HepG2 (cell line): Measurements from ENCODE around the gene ANKRD13D. TPM values are rescaled to one million over a fixed set of nuclear protein-coding genes. Genes with fewer than 3 reads are reported as not detected.

ENCODE experiments used
- ATAC-seq: fragments of 200-7000 bp; cut with Tn5 transposase; 3 replicates; pipeline ENCODE4 v1.9.1; 2020; ENCODE audit warnings: mild to moderate bottlenecking, moderate library complexity
- BruUV-seq: library from RNA; stranded (reverse); fragments of 400-500 nt; replicated peaks from 2 replicates; lab custom pipeline; 2021; lab: Mats Ljungman, UMichigan
- CTCF ChIA-PET: fragments of 300-600 bp; formaldehyde crosslinking; extraction: SDS; loops from one replicate; lab custom pipeline; 2021; ENCODE audit warnings: low total read pairs, inconsistent platforms, low intra/inter-chr PET ratio; lab: Yijun Ruan, JAX
- POLR2A ChIA-PET: fragments of 350-600 bp; sonication (Branson Sonifier 250); formaldehyde crosslinking; loops from one replicate; lab custom pipeline; 2020; ENCODE audit warnings: antibody characterized with exemption, inconsistent platforms; lab: Yijun Ruan, JAX
- DNase-seq: peaks from one replicate; pipeline ENCODE4 v3.0.0-alpha.2; 2015; ENCODE audit warnings: low spot score
- FAIRE-seq: peaks from 3 replicates; lab custom pipeline; 2011; peaks lifted over from hg19 to GRCh38; lab: Jason Lieb, UNC
- H2AFZ ChIP-seq: one replicate; pipeline ENCODE4 v1.6.1; 2011; ENCODE audit warnings: low read length, inconsistent platforms
- H3K27ac ChIP-seq: fragments of 300-600 bp; 3 replicates; pipeline ENCODE4 v1.8.0; 2011; ENCODE audit warnings: mixed run types, mild to moderate bottlenecking, mixed read lengths, low read length, inconsistent platforms; ENCODE audit not compliant: insufficient read depth; ENCODE audit errors: extremely low read length
- H3K27me3 ChIP-seq, 2 experiments: fragments of 200-600 bp in 1 of 2; 2 replicates in 1 of 2; 3 replicates in 1 of 2; pipeline versions ENCODE4 v1.6.0 to v1.8.0; 2011; ENCODE audit warnings: low read length in 2 of 2, mild to moderate bottlenecking in 2 of 2, moderate library complexity in 2 of 2, inconsistent platforms in 1 of 2; ENCODE audit not compliant: insufficient read depth in 2 of 2, control insufficient read depth in 1 of 2
- H3K36me3 ChIP-seq, 2 experiments: fragments of 200-600 bp in 1 of 2; replicated peaks in 1 of 2; 2 replicates in 1 of 2; 3 replicates in 1 of 2; pipeline versions ENCODE4 v1.5.1 to v1.8.0; 2011; ENCODE audit warnings: low read length in 2 of 2, inconsistent platforms in 1 of 2; ENCODE audit not compliant: insufficient read depth in 2 of 2, control insufficient read depth in 1 of 2
- H3K4me1 ChIP-seq: 2 replicates; pipeline ENCODE4 v1.5.1; 2012; ENCODE audit warnings: low read length, inconsistent platforms; ENCODE audit not compliant: insufficient read depth
- H3K4me2 ChIP-seq: 2 replicates; pipeline ENCODE4 v1.6.0; 2011; ENCODE audit warnings: low read depth, low read length, inconsistent platforms
- H3K4me3 ChIP-seq, 3 experiments: fragments of 200-600 bp in 1 of 3; sonication (generic), shearing (Covaris generic) in 1 of 3; replicated peaks in 1 of 3; 2 replicates each; pipeline ENCODE4 v1.5.1; 2011 to 2016; ENCODE audit warnings: low read length in 3 of 3, inconsistent platforms in 2 of 3, low read depth in 2 of 3, mild to moderate bottlenecking in 2 of 3, control low read depth in 1 of 3, mixed read lengths in 1 of 3; ENCODE audit not compliant: insufficient read depth in 1 of 3
- H3K79me2 ChIP-seq: one replicate; pipeline ENCODE4 v1.6.1; 2011; ENCODE audit warnings: low read length, inconsistent platforms; ENCODE audit not compliant: insufficient read depth
- H3K9ac ChIP-seq: 2 replicates; pipeline ENCODE4 v1.6.0; 2011; ENCODE audit warnings: mild to moderate bottlenecking, low read depth, low read length, inconsistent platforms; ENCODE audit not compliant: insufficient read depth
- H3K9me3 ChIP-seq: 2 replicates; pipeline ENCODE4 v1.5.1; 2012; ENCODE audit warnings: mild to moderate bottlenecking, low read length
- H4K20me1 ChIP-seq: 2 replicates; pipeline ENCODE4 v1.6.0; 2011; ENCODE audit warnings: inconsistent platforms, mild to moderate bottlenecking, low read length, moderate library complexity; ENCODE audit not compliant: insufficient read depth
- ARID4A ChIP-seq: sonication (generic); formaldehyde crosslinking; IDR thresholded peaks from 2 replicates; pipeline ENCODE4 v1.5.0; 2020; ENCODE audit warnings: mild to moderate bottlenecking, missing genetic modification reagents, borderline replicate concordance
- FOXO4 ChIP-seq: sonication (generic); formaldehyde crosslinking; conservative IDR thresholded peaks from 2 replicates; pipeline ENCODE4 v1.8.1; 2023; ENCODE audit warnings: missing genetic modification reagents
- HOXA7 ChIP-seq: sonication (generic); formaldehyde crosslinking; IDR thresholded peaks from 2 replicates; pipeline ENCODE4 v1.8.1; 2022; ENCODE audit warnings: mild to moderate bottlenecking, missing genetic modification reagents, moderate library complexity
- KDM3A ChIP-seq: IDR thresholded peaks from 2 replicates; pipeline ENCODE4 v1.6.1; 2018; ENCODE audit warnings: low read depth, missing compliant biosample characterization
- NAIF1 ChIP-seq: sonication (generic); formaldehyde crosslinking; IDR thresholded peaks from 2 replicates; pipeline ENCODE4 v1.5.0; 2020; ENCODE audit warnings: mild to moderate bottlenecking, missing genetic modification reagents, borderline replicate concordance
- NONO ChIP-seq, 2 experiments: fragments of 450-650 bp in 1 of 2; sonication (generic) in 1 of 2; formaldehyde crosslinking in 1 of 2; IDR thresholded peaks in 1 of 2; conservative IDR thresholded peaks in 1 of 2; 2 replicates each; pipeline versions ENCODE4 v1.6.1 to v1.8.0; 2017 to 2022; ENCODE audit warnings: mild to moderate bottlenecking in 1 of 2, missing genetic modification reagents in 1 of 2, moderate library complexity in 1 of 2
- SMARCC2 ChIP-seq: fragments of 450-650 bp; IDR thresholded peaks from 2 replicates; pipeline ENCODE4 v1.6.1; 2017; ENCODE audit warnings: antibody characterized with exemption, mild to moderate bottlenecking
- ZBTB10 ChIP-seq: sonication (generic); formaldehyde crosslinking; IDR thresholded peaks from 2 replicates; pipeline ENCODE4 v1.4.0; 2020; ENCODE audit warnings: missing genetic modification reagents, borderline replicate concordance
- ZFP41 ChIP-seq: sonication (generic); formaldehyde crosslinking; IDR thresholded peaks from 2 replicates; pipeline ENCODE4 v1.4.0; 2020; ENCODE audit warnings: mild to moderate bottlenecking, missing genetic modification reagents, borderline replicate concordance
- ZFP82 ChIP-seq: sonication (generic); formaldehyde crosslinking; IDR thresholded peaks from 2 replicates; pipeline ENCODE4 v1.5.1; 2020; ENCODE audit warnings: mild to moderate bottlenecking, missing genetic modification reagents, borderline replicate concordance
- ZNF451 ChIP-seq: sonication (generic); formaldehyde crosslinking; IDR thresholded peaks from 2 replicates; pipeline ENCODE4 v1.5.0; 2020; ENCODE audit warnings: mild to moderate bottlenecking, missing genetic modification reagents
- ZNF772 ChIP-seq: sonication (generic); formaldehyde crosslinking; IDR thresholded peaks from 2 replicates; pipeline ENCODE4 v1.5.0; 2020; ENCODE audit warnings: mild to moderate bottlenecking, missing genetic modification reagents
- WGBS: methylation state at CpG from one replicate; pipeline ENCODE4 v1.1.6; 2017; ENCODE audit warnings: low lambda C conversion rate; 5-methylcytosine and 5-hydroxymethylcytosine counted together
- in situ Hi-C: cut with HindIII; loops from 2 replicates; pipeline ENCODE4 v1.10.0; 2017; ENCODE audit warnings: low pct_unique_long_range_greater_than_20kb; ENCODE audit not compliant: extremely low pct_ligation_motif_present
- intact Hi-C: fragments of 100-400 bp; cut with micrococcal nuclease; formaldehyde crosslinking; loops from one replicate; pipeline ENCODE4 v1.10.0; 2022; ENCODE audit not compliant: unreplicated experiment
- polyA plus RNA-seq, 8 experiments: library from polyadenylated mRNA; depleted of rRNA in 3 of 8; stranded (reverse) in 7 of 8; unstranded in 1 of 8; fragments of >200 nt; fragmentation: Illumina TruSeq in 4 of 8; extraction: Trizol in 4 of 8; gene quantifications; 2 replicates each; pipeline versions ENCODE4 v1.2.1 to v1.2.3, GENCODE V29; 2011 to 2016; ENCODE audit warnings: low read depth in 4 of 8, missing spikeins in 1 of 8, mixed read lengths in 1 of 8; ENCODE audit not compliant: insufficient read depth in 1 of 8
- total RNA-seq, 5 experiments: library from RNA; depleted of rRNA; stranded (reverse); fragments of >200 nt; fragmentation: Illumina TruSeq; extraction: Trizol; gene quantifications; 2 replicates each; pipeline ENCODE4 v1.2.3, GENCODE V29; 2016; ENCODE audit warnings: low read depth in 1 of 5

ANKRD13D gene
- total and polyA plus RNA-seq, 2 of the 13 experiments (the other 11 are each of a cell fraction or from before 2014, with no cell fraction given), result 18.6 to 27.3 TPM

GRCh38 chr11:67302571-67303131, 13.5 kb downstream of the ANKRD13D start (continued):
- TF ChIP-seq FOXO4 (no peak), NONO (IDR thresholded peaks at IDR 0.05) (no peak), NONO (CRISPR knock-in tag; conservative IDR thresholded peaks at IDR 0.05) (no peak), ZNF772 (CRISPR knock-in tag) (0 out of 2 replicates have a peak, but pooled peaks have one; percentile 10)

GRCh38 chr11:67303132-67303834, 14.2 kb downstream of the ANKRD13D start, which contains the start of gene SSH3:
Gene SSH3 (plus strand): TSS chr11:67303530. CDS start chr11:67303626, 96 bp downstream.
- Histone ChIP-seq H3K9ac (peak within 1 kb of the TSS; percentile 87), H3K4me1 (peaks cover 20% of the 10 kb centered on the region), H4K20me1 (no peaks in the 10 kb centered on the region), H3K4me3 (peak within 1 kb of the TSS; percentile 89 to 98 (median 90)), H3K27ac (peak within 1 kb of the TSS; percentile 61), H3K9me3 (no peaks in the 10 kb centered on the region), H3K36me3 (peaks cover 9 to 28% of the 10 kb centered on the region in 2 experiments; a peak in 4 of 5 replicates), H3K4me2 (peak within 1 kb of the TSS; percentile 82), H2AFZ (no peak within 1 kb of the TSS), H3K27me3 (no peaks in the 10 kb centered on the region), H3K79me2 (peaks cover 5% of the 10 kb centered on the region)
- in situ Hi-C loops, result no loop called here
- 8% methylated on average over 5 of the region's 65 CpGs for WGBS
- peak; percentile 86 for ATAC-seq
- no TSS peak for BruUV-seq
- POLR2A ChIA-PET, result interaction anchor here (0.6 to 3.8 kb wide), 10 partner anchors 8 to 98 kb away, joined by 3 to 66 read pairs (median 6); partner anchors contain the start of genes ANKRD13D, CLCF1, POLD4 and PPP1CA
- CTCF ChIA-PET, result interaction anchor here (1.1 kb wide), 1 partner anchor 14 kb away, joined by 3 read pairs; the partner anchor contains the start of gene ANKRD13D
- no peak for FAIRE-seq
- intact Hi-C loops, result loop anchor here (5.0 kb wide), 1 partner anchor 41 kb away; no protein-coding TSS in a partner anchor
- DNase-seq, result peak; percentile 56
- TF ChIP-seq ARID4A (CRISPR knock-in tag), result peak; percentile 79
- no peak for TF ChIP-seq SMARCC2
- TF ChIP-seq ZBTB10 (CRISPR knock-in tag), result no peak
- no peak for TF ChIP-seq HOXA7
- no peak for TF ChIP-seq KDM3A (CRISPR knock-in tag)
- TF ChIP-seq ZNF451 (CRISPR knock-in tag), result peak; percentile 77; the same call in 1 of the 2 replicates
- no peak for TF ChIP-seq ZFP82 (CRISPR knock-in tag)
- TF ChIP-seq NAIF1 (CRISPR knock-in tag), result no peak; the same call in 1 of the 2 replicates
- TF ChIP-seq ZFP41 (CRISPR knock-in tag), result no peak
